ENCODE data around the gene TALDO1.
A peak's percentile ranks its signal among the peaks of the same experiment; 100 is the strongest.

The TALDO1 gene

GRCh38 chr11:776263-776560 is 28.9 kb downstream of the TALDO1 start:
- no peaks in the 10 kb centered on the region for H3K9me3 ChIP-seq (ENCODE audit: low read length)
- peaks cover 16% of the 10 kb centered on the region for H3K36me3 ChIP-seq (ENCODE audit: insufficient read depth, low read length)
- H3K27me3 ChIP-seq (ENCODE audit: control insufficient read depth in 1 of 2, insufficient read depth in 2 of 2, low read length in 2 of 2): no peaks in the 10 kb centered on the region

GRCh38 chr11:776561-777287 is 29.5 kb downstream of the TALDO1 start:
- Histone ChIP-seq H3K27ac (ENCODE audit: low read depth, low read length) (peak overlapping the region; percentile 51), H3K9me3 (ENCODE audit: low read length) (no peaks in the 10 kb centered on the region), H3K27me3 (ENCODE audit: control insufficient read depth in 1 of 2, insufficient read depth in 2 of 2, low read length in 2 of 2) (no peaks in the 10 kb centered on the region), H3K4me3 (ENCODE audit: low read depth in 1 of 2, low read length in 2 of 2) (peak overlapping the region; percentile 71 to 87), H3K4me1 (ENCODE audit: insufficient read depth, low read length) (peaks cover 20% of the 10 kb centered on the region), H3K36me3 (ENCODE audit: insufficient read depth, low read length) (peaks cover 12% of the 10 kb centered on the region), H3K9ac (ENCODE audit: low read length) (peak overlapping the region; percentile 39)

More at GRCh38 chr11:776263-776560, 28.9 kb downstream of the TALDO1 start:
- Histone ChIP-seq H3K4me1 (ENCODE audit: insufficient read depth, low read length) (peaks cover 20% of the 10 kb centered on the region), H3K4me3 (ENCODE audit: low read depth in 1 of 2, low read length in 2 of 2) (peak overlapping the region; percentile 67 to 87), H3K27ac (ENCODE audit: low read depth, low read length) (peak overlapping the region; percentile 51), H3K9ac (ENCODE audit: low read length) (peak overlapping the region; percentile 39)

- H3K4me1 ChIP-seq (ENCODE audit: insufficient read depth, low read length): peaks cover 20% of the 10 kb centered on the region
- H3K36me3 ChIP-seq (ENCODE audit: insufficient read depth, low read length): peaks cover 11% of the 10 kb centered on the region
- H3K27ac ChIP-seq (ENCODE audit: low read depth, low read length): peak within 1 kb of the TSS; percentile 89
These were observed 30.3 kb downstream of the TALDO1 start, which contains the start of gene GATD1 for GRCh38 chr11:777288-778255. TSS of gene GATD1 (minus strand) at chr11:777487. CDS start at chr11:777462, 25 bp downstream.

GRCh38 chr11:778976-779954 is 32.0 kb downstream of the TALDO1 start:
- H3K27ac ChIP-seq (ENCODE audit: low read depth, low read length): no peak overlapping the region
- H3K9ac ChIP-seq (ENCODE audit: low read length): no peak overlapping the region
- peaks cover 32% of the 10 kb centered on the region for H3K4me1 ChIP-seq (ENCODE audit: insufficient read depth, low read length)
- H3K27me3 ChIP-seq (ENCODE audit: control insufficient read depth in 1 of 2, insufficient read depth in 2 of 2, low read length in 2 of 2): no peaks in the 10 kb centered on the region
- no peaks in the 10 kb centered on the region for H3K36me3 ChIP-seq (ENCODE audit: insufficient read depth, low read length)
- no peaks in the 10 kb centered on the region for H3K9me3 ChIP-seq (ENCODE audit: low read length)
- H3K4me3 ChIP-seq (ENCODE audit: low read depth in 1 of 2, low read length in 2 of 2): no peak overlapping the region

More at GRCh38 chr11:777288-778255, 30.3 kb downstream of the TALDO1 start, which contains the start of gene GATD1:
- Histone ChIP-seq H3K9ac (ENCODE audit: low read length) (peak within 1 kb of the TSS; percentile 49), H3K27me3 (ENCODE audit: control insufficient read depth in 1 of 2, insufficient read depth in 2 of 2, low read length in 2 of 2) (no peaks in the 10 kb centered on the region), H3K4me3 (ENCODE audit: low read depth in 1 of 2, low read length in 2 of 2) (peak within 1 kb of the TSS; percentile 71 to 87), H3K9me3 (ENCODE audit: low read length) (no peaks in the 10 kb centered on the region)

- Histone ChIP-seq H3K27me3 (ENCODE audit: control insufficient read depth in 1 of 2, insufficient read depth in 2 of 2, low read length in 2 of 2) (no peaks in the 10 kb centered on the region), H3K36me3 (ENCODE audit: insufficient read depth, low read length) (no peaks in the 10 kb centered on the region), H3K9ac (ENCODE audit: low read length) (no peak overlapping the region), H3K27ac (ENCODE audit: low read depth, low read length) (no peak overlapping the region), H3K4me3 (ENCODE audit: low read depth in 1 of 2, low read length in 2 of 2) (no peak overlapping the region), H3K9me3 (ENCODE audit: low read length) (no peaks in the 10 kb centered on the region), H3K4me1 (ENCODE audit: insufficient read depth, low read length) (peaks cover 28% of the 10 kb centered on the region)
These were observed 32.8 kb downstream of the TALDO1 start for GRCh38 chr11:779955-780532.

- Histone ChIP-seq H3K27ac (ENCODE audit: low read depth, low read length) (no peak overlapping the region), H3K4me1 (ENCODE audit: insufficient read depth, low read length) (peaks cover 21% of the 10 kb centered on the region), H3K27me3 (ENCODE audit: control insufficient read depth in 1 of 2, insufficient read depth in 2 of 2, low read length in 2 of 2) (no peaks in the 10 kb centered on the region), H3K9me3 (ENCODE audit: low read length) (no peaks in the 10 kb centered on the region), H3K36me3 (ENCODE audit: insufficient read depth, low read length) (no peaks in the 10 kb centered on the region), H3K9ac (ENCODE audit: low read length) (peak overlapping the region; percentile 9), H3K4me3 (ENCODE audit: low read depth in 1 of 2, low read length in 2 of 2) (no peak overlapping the region)
These were observed 35.3 kb downstream of the TALDO1 start for GRCh38 chr11:782264-783174.

GRCh38 chr11:783581-784015 is 36.3 kb downstream of the TALDO1 start:
- Histone ChIP-seq H3K4me1 (ENCODE audit: insufficient read depth, low read length) (peaks cover 13% of the 10 kb centered on the region), H3K36me3 (ENCODE audit: insufficient read depth, low read length) (no peaks in the 10 kb centered on the region), H3K9ac (ENCODE audit: low read length) (no peak overlapping the region), H3K4me3 (ENCODE audit: low read depth in 1 of 2, low read length in 2 of 2) (no peak overlapping the region), H3K27ac (ENCODE audit: low read depth, low read length) (no peak overlapping the region), H3K27me3 (ENCODE audit: control insufficient read depth in 1 of 2, insufficient read depth in 2 of 2, low read length in 2 of 2) (peaks cover 0 to 6% of the 10 kb centered on the region in 2 donors), H3K9me3 (ENCODE audit: low read length) (no peaks in the 10 kb centered on the region)

GRCh38 chr11:786235-787083 is 39.2 kb downstream of the TALDO1 start:
- peaks cover 13% of the 10 kb centered on the region for H3K4me1 ChIP-seq (ENCODE audit: insufficient read depth, low read length)
- no peaks in the 10 kb centered on the region for H3K36me3 ChIP-seq (ENCODE audit: insufficient read depth, low read length)
- no peaks in the 10 kb centered on the region for H3K9me3 ChIP-seq (ENCODE audit: low read length)
- no peak overlapping the region for H3K4me3 ChIP-seq (ENCODE audit: low read depth in 1 of 2, low read length in 2 of 2)
- peaks cover 0 to 23% of the 10 kb centered on the region in 2 donors for H3K27me3 ChIP-seq (ENCODE audit: control insufficient read depth in 1 of 2, insufficient read depth in 2 of 2, low read length in 2 of 2)
- H3K9ac ChIP-seq (ENCODE audit: low read length): no peak overlapping the region
- H3K27ac ChIP-seq (ENCODE audit: low read depth, low read length): no peak overlapping the region

GRCh38 chr11:787084-787675 is 39.9 kb downstream of the TALDO1 start:
- H3K27ac ChIP-seq (ENCODE audit: low read depth, low read length): no peak overlapping the region
- H3K4me1 ChIP-seq (ENCODE audit: insufficient read depth, low read length): peaks cover 13% of the 10 kb centered on the region
- no peak overlapping the region for H3K9ac ChIP-seq (ENCODE audit: low read length)
- H3K4me3 ChIP-seq (ENCODE audit: low read depth in 1 of 2, low read length in 2 of 2): no peak overlapping the region
- peaks cover 0 to 23% of the 10 kb centered on the region in 2 donors for H3K27me3 ChIP-seq (ENCODE audit: control insufficient read depth in 1 of 2, insufficient read depth in 2 of 2, low read length in 2 of 2)
- H3K36me3 ChIP-seq (ENCODE audit: insufficient read depth, low read length): no peaks in the 10 kb centered on the region
- no peaks in the 10 kb centered on the region for H3K9me3 ChIP-seq (ENCODE audit: low read length)

All from muscle layer of colon (tissue), 2 donors.